Tibial nerve (tissue), 3 donors: ENCODE results near the gene TTC33.

Source experiments
- POLR2A ChIP-seq, 2 donors: fragments of 450-650 bp; IDR thresholded peaks; one replicate each; pipeline ENCODE4 v1.6.1; 2017; ENCODE audit warnings: antibody characterized with exemption in 2 of 2, mild to moderate bottlenecking in 2 of 2, moderate library complexity in 2 of 2
- TF ChIP-seq, protein P1 (sequence below), 5 experiments: fragments of 200-600 bp in 3 of 5; fragments of 450-650 bp in 2 of 5; sonication (generic) in 3 of 5; IDR thresholded peaks; one replicate each; pipeline ENCODE4 v1.5.1; 2016 to 2019; ENCODE audit warnings: antibody characterized with exemption in 5 of 5, mild to moderate bottlenecking in 3 of 5, moderate library complexity in 2 of 5

DNA sequence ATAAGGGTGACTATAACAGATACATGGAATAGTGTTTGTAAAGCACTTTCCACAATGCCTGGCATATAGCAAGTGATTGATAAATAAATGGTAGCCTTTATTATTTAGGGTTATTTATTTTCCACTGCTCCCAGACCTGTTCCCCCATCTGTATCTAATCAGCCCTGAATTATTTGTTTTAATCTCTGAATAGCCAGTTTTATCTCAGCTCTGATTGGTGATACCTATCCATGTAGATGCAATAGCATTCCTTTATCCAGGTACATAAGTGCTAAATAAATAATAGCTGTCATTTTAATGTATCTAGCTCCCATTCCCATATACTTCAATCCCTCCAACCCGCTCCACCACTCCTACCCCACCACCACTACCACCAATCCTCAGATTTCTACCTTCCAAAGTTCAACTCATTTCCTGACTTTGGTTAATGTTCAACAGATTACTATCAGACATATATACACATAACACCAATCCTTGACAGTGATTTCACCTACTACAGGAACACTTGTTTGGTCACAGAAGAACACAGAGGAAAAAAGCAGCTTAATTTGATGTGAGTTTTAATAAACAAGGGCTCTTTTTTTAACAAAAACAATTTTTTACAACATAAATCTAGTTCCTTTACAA is 28.4 kb upstream of the TTC33 start:
- TF ChIP-seq POLR2A (IDR thresholded peaks at IDR 0.05): no peak
- TF ChIP-seq, protein P1, sequence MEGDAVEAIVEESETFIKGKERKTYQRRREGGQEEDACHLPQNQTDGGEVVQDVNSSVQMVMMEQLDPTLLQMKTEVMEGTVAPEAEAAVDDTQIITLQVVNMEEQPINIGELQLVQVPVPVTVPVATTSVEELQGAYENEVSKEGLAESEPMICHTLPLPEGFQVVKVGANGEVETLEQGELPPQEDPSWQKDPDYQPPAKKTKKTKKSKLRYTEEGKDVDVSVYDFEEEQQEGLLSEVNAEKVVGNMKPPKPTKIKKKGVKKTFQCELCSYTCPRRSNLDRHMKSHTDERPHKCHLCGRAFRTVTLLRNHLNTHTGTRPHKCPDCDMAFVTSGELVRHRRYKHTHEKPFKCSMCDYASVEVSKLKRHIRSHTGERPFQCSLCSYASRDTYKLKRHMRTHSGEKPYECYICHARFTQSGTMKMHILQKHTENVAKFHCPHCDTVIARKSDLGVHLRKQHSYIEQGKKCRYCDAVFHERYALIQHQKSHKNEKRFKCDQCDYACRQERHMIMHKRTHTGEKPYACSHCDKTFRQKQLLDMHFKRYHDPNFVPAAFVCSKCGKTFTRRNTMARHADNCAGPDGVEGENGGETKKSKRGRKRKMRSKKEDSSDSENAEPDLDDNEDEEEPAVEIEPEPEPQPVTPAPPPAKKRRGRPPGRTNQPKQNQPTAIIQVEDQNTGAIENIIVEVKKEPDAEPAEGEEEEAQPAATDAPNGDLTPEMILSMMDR (IDR thresholded peaks at IDR 0.05): no peak
